GM18502 (cell line): ENCODE results near the gene OR2A5.
"Not testable (repeated sequence)": the region's sequence is repeated elsewhere in the genome, so short reads cannot be mapped to it uniquely, and the experiment has no call there.

Source experiments
- ATAC-seq: cut with Tn5 transposase; IDR thresholded peaks from one replicate; pipeline ENCODE4 v1.9.1; 2021; ENCODE audit warnings: mild to moderate bottlenecking; ENCODE audit not compliant: unreplicated experiment, poor library complexity

Gene OR2A5

GRCh38 chr7:144048648-144049047 is at the start of gene OR2A5:
Gene OR2A5 (plus strand): TSS chr7:144048948. CDS start chr7:144050402, 1,454 bp downstream.
- ATAC-seq = no peak

DNA sequence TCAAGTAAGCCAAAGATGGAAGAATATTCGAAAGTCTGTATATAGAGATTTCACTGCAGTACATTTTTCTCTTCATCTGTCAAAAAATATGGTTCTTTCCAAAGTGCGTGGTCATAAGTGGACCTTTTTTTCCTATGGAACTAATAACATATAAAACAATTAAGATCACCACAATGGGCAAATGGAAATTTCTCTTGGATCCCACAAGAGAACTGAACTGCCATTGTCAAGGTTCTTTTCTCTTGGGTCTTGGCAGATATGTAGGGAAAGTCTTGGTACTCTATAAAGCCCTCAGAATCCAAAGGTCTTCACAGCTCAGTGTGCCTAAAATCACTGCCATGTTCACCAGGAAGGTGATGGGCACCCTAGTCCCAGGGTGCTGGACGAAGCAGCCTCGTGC is 48.7 kb upstream of the OR2A5 start, which contains the start of gene OR6B1:
Gene OR6B1, plus strand, starts transcription at position 301 of the 400 bp plus-strand sequence. CDS start 3,677 bp downstream, outside the sequence.
- ATAC-seq = no peak

GRCh38 chr7:144001543-144001942 is 47.2 kb upstream of the OR2A5 start:
- ATAC-seq = no peak

DNA sequence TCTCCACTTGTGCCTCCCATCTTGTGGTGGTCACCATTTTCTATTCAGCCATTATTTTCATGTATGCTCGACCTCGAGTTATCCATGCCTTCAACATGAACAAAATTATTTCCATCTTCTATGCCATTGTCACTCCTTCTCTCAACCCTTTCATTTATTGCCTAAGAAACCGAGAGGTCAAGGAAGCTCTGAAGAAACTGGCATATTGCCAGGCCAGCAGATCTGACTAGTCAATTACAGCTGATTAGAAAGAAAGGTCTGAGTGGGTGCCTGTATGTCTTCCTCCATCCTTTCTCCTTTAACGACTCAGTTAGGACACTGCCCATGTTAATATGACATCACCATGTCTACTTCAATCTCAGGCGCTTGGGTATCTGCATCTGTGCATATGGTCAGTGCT is 44.0 kb upstream of the OR2A5 start:
- ATAC-seq = no peak

DNA sequence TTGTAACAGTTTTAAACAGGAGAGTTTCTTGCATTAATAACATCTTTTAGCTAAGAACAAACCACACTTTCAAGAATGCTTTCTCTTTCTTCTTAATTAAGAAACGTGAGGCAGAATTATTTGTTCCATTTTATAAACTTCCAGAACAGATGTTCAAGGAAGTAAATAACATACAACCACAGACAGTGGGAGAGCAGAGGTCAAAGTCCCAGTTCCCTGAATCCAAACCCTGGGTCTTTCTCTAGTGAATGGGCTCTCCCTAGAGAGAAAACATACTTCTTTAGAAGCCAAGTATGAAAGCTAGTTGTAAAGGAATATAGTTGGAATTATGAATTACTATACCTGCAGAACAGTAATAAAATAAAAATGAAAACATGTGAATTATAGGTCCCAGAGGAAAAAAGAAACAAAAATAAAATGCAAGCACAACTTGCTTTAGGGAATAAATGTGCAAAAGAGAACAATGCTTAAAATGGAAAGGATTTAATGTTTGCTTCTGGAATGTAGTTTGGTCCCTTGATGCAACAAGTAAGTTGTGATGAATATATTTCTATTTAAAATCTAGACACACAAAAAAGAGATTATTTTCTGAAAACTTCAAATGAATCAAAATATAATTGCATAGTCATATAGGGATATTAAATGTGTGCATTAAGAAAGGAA is 42.6 kb upstream of the OR2A5 start:
- no peak for ATAC-seq

DNA sequence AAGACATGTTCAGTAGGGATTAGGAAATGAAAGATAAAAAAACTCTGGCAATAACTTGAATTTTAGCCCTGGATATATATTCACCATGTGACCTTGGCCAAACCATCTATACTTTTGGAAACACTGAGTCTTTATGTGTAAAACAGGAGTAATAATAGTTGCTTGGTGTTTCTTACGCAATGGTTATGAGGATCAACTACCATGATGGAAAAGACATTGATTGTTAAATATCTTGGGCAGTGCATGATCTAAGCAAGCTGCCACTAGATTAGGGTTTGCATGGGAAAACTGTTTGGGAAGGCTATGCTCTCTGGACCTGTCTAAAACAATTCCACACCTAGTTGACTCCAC is 42.1 kb upstream of the OR2A5 start:
- ATAC-seq = no peak

DNA sequence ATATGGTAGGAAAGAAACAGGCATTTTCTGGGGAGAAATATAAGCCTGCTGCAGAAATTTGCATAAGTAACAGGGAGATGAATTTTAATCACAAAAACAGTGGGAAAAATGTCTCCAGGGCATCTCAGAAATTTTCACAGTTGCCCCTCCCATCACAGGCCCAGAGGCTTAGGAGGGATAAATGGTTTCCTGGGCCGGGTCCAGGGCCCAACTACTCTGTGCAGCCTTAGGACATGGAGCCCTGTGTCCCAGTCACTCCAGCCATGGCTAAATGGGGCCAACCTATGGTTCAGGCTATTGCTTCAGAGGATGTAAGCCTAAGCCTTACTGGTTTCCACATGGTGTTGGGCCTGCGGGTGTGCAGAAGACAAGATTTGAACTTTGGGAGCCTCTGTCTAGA is 39.4 kb upstream of the OR2A5 start:
- no peak for ATAC-seq

DNA sequence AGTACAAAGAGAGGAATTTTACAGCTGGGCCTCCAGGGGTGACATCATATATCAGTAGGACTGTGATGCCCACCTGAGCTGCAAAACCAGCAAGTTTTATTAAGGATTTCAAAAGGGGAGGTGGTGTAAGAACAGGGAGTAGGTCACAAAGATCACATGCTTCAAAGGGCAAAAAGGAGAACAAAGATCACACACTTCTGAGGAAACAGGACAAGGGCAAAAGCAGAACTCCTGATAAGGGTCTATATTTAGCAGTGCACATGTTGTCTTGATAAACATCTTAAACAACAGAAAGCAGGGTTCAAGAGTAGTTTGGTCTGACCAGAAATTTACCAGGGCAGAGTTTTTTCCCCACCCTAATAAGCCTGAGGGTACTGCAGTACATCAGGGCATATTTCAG is 38.7 kb upstream of the OR2A5 start:
- not testable (repeated sequence) for ATAC-seq

GRCh38 chr7:144010821-144011220 is 37.9 kb upstream of the OR2A5 start:
- not testable (repeated sequence) for ATAC-seq

DNA sequence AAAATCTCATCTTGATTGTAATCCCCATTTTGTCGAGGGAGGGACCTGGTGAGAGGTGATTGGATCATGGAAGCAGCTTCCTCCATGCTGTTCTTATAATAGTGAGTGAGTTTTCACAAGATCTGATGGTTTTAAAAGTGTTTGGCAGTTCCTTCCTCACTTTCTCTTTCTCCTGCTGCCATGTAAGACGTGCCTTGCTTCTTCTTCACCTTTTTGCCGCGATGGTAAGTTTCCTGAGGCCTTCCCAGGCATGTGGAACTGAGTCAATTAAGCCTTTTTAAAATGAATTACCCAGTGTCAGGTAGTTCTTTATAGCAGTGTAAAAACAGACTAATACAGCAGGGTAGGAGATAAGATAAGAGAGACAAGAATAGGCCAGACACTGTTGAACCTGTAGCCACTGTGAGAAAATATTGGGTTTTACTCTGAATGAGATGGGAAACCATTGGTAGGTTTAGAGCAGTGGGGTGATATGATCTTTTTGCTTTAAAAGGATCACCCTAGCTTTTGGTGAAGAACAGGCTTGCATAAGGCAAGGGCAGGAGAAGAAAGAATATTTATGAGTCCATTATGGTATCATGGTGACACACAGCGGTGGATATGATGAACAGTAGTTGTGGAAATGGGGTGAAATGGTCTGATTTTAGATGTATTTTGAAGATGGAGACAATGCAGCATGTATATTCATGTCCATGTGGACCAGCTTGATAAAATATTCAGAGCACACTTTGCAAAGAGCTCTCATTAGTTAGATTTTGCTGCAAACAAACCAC is 37.1 kb upstream of the OR2A5 start:
- no peak for ATAC-seq

GRCh38 chr7:144018065-144018464 is 30.7 kb upstream of the OR2A5 start:
- ATAC-seq = no peak

DNA sequence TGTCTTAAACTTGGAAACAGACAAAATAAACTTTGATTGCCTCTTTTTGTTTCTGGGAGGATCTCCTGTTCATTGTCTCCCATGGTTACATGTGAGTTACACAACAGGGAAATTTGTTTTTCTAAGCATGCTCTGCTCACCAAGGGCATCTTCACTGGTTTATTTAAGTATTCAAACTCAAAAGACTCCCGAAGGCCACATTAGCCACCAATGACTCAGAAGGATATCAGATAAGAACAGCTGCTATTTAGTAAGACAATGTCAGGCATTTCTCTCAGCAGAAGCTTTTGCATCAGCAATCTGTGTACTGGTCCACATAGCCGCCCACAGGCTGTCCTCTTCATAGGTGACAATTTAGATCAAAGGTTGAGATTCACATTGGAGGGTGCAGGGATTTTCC is 29.3 kb upstream of the OR2A5 start:
- ATAC-seq = no peak

GRCh38 chr7:144020340-144020739 is 28.4 kb upstream of the OR2A5 start:
- ATAC-seq = no peak

GRCh38 chr7:144022169-144022568 is 26.6 kb upstream of the OR2A5 start:
- no peak for ATAC-seq

- no peak for ATAC-seq
Measured at GRCh38 chr7:144023171-144023827, 25.4 kb upstream of the OR2A5 start.

GRCh38 chr7:144024213-144024612 is 24.5 kb upstream of the OR2A5 start:
- no peak for ATAC-seq

DNA sequence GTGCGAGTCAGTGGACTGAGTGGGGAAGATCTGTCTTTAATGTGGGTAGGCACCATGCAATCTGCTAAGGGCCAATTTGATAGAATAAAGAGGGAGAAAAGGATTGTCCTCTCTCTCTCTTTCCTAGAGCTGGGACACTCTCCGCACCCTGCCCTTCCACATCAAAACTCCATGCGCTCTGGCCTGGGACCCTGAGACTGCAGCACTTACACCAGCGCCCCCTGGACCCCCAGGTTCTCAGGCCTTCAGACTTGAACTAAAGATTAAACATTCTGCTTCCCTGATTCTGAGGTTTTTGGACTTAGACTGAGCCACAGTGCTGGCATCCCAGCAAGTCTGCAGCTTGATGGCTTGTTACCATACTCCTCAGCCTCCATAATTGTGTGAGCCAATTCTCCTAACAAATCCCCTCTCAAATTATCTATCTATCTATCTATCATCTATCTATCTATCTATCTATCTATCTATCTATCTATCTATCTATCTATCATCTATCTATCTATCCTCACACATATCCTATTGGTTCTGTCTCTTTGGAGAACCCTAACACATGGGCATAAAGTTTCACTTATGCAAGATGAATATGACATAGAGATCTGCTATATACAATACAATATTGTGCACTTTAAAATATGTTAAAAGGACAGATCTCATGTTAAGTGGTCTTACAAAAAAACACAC is 22.4 kb upstream of the OR2A5 start:
- ATAC-seq = no peak

DNA sequence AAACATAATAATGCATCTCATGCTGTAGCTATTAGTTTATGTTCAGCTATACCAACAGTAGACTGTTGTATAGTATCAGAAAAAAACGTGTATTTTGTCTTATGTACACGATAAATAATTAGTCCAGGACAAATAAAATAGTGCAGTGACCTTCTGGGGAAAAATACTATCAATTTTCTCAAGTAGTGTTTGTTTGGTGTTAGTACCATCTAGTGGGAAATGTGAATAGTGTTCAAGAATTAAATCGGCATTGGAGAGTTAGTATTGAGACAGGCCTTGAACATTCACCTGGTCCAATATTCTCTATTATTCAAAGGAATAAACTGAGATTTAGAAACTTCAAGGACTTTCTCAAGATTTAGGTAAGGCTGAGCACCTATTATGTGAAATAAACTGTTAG is 21.7 kb upstream of the OR2A5 start:
- no peak for ATAC-seq

GRCh38 chr7:144027974-144028373 is 20.8 kb upstream of the OR2A5 start:
- ATAC-seq = no peak

- no peak for ATAC-seq
Measured at GRCh38 chr7:144028547-144028946, 20.2 kb upstream of the OR2A5 start.

DNA sequence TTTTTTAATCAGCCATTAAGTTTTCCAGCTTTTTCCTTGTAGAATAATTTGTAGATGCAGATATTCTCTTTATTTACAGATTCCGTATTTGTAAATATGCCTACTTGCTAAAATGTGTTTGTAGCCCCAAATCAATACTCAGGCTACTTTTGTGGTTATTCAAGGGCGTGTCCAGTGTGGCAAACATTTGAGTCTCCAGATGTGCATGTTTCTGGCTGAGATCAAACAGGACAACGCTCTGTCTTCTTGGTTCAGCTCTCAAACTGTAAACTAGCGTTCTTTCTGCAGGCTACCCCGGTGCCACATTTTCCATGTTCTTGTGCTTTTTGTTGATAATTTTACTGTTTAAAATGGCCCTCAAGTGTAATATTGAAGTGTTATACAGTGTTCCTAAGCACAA is 16.2 kb upstream of the OR2A5 start:
- no peak for ATAC-seq
